Measurements from ENCODE around the gene TMC1. TPM values are rescaled to one million over a fixed set of nuclear protein-coding genes. Genes with fewer than 3 reads are reported as not detected.

TMC1 gene
- total and polyA plus RNA-seq, 8 donors, result 0.33 to 0.73 TPM; not detected in 6

- intact Hi-C loops (cut with DNase I; ENCODE audit: low total_unique reads), result no loop called here
- Histone ChIP-seq H3K4me1 (peaks cover 16 to 60% (median 34%) of the 10 kb centered on the region in 4 donors), H3K27ac (peak overlapping the region; percentile 48 to 86 (median 75)), H3K27me3 (no peaks in the 10 kb centered on the region), H3K9me3 (no peaks in the 10 kb centered on the region), H3K4me3 (no peak overlapping the region), H3K36me3 (no peaks in the 10 kb centered on the region)
- DNase-seq, result peak; percentile 64 to 81
- TF ChIP-seq POLR2A (IDR thresholded peaks at IDR 0.05), result no peak
- TF ChIP-seq POLR2AphosphoS5 (IDR thresholded peaks at IDR 0.05), result peak in 2 of 3 donors; percentile 16 to 61
- no peak for TF ChIP-seq EP300 (IDR thresholded peaks at IDR 0.05)
- TF ChIP-seq CTCF (IDR thresholded peaks at IDR 0.05), result no peak
- WGBS, 5 donors, result 42 to 76% (median 49%) methylated on average over 4 of the region's 4 CpGs
These were observed 57.8 kb downstream of the TMC1 start for GRCh38 chr9:72579190-72579589.

GRCh38 chr9:72579880-72580550 is 58.6 kb downstream of the TMC1 start:
- no peak overlapping the region for H3K4me3 ChIP-seq
- peak in 2 of 3 donors; percentile 28 to 68 for TF ChIP-seq POLR2AphosphoS5 (IDR thresholded peaks at IDR 0.05)
- no peak for TF ChIP-seq CTCF (IDR thresholded peaks at IDR 0.05)
- TF ChIP-seq EP300 (IDR thresholded peaks at IDR 0.05), result no peak
- H3K36me3 ChIP-seq, result no peaks in the 10 kb centered on the region
- peaks cover 16 to 60% (median 34%) of the 10 kb centered on the region in 4 donors for H3K4me1 ChIP-seq
- no peak for DNase-seq
- WGBS, 5 donors, result 80 to 92% (median 84%) methylated on average over 3 of the region's 3 CpGs
- peak overlapping the region; percentile 8 to 86 (median 74) for H3K27ac ChIP-seq
- H3K9me3 ChIP-seq, result no peaks in the 10 kb centered on the region
- intact Hi-C loops (cut with DNase I; ENCODE audit: low total_unique reads), result loop anchor here (10.0 kb wide), 1 partner anchor 225 kb away; no protein-coding TSS in a partner anchor
- no peaks in the 10 kb centered on the region for H3K27me3 ChIP-seq

GRCh38 chr9:72581694-72582093 is 60.3 kb downstream of the TMC1 start:
- no peaks in the 10 kb centered on the region for H3K36me3 ChIP-seq
- WGBS, 5 donors, result 87 to 96% (median 89%) methylated on average over 9 of the region's 9 CpGs
- no peak overlapping the region for H3K27ac ChIP-seq
- DNase-seq, result no peak
- no peaks in the 10 kb centered on the region for H3K9me3 ChIP-seq
- H3K27me3 ChIP-seq, result no peaks in the 10 kb centered on the region
- H3K4me1 ChIP-seq, result peaks cover 19 to 61% (median 33%) of the 10 kb centered on the region in 4 donors
- TF ChIP-seq POLR2A (IDR thresholded peaks at IDR 0.05) (no peak), CTCF (IDR thresholded peaks at IDR 0.05) (no peak), POLR2AphosphoS5 (IDR thresholded peaks at IDR 0.05) (no peak), EP300 (IDR thresholded peaks at IDR 0.05) (no peak)
- no peak overlapping the region for H3K4me3 ChIP-seq
- intact Hi-C loops (cut with DNase I; ENCODE audit: low total_unique reads), result loop anchor here (10.0 kb wide), 1 partner anchor 227 kb away; no protein-coding TSS in a partner anchor

- no peak overlapping the region for H3K4me3 ChIP-seq
- intact Hi-C loops (cut with DNase I; ENCODE audit: low total_unique reads), result loop anchor here (10.0 kb wide), 1 partner anchor 229 kb away; no protein-coding TSS in a partner anchor
- no peaks in the 10 kb centered on the region for H3K9me3 ChIP-seq
- H3K27ac ChIP-seq, result no peak overlapping the region
- H3K27me3 ChIP-seq, result no peaks in the 10 kb centered on the region
- H3K36me3 ChIP-seq, result no peaks in the 10 kb centered on the region
- H3K4me1 ChIP-seq, result peaks cover 4 to 57% (median 19%) of the 10 kb centered on the region in 4 donors
- no peak for TF ChIP-seq EP300 (IDR thresholded peaks at IDR 0.05)
- no peak for TF ChIP-seq POLR2A (IDR thresholded peaks at IDR 0.05)
- no peak for TF ChIP-seq CTCF (IDR thresholded peaks at IDR 0.05)
- TF ChIP-seq POLR2AphosphoS5 (IDR thresholded peaks at IDR 0.05), result no peak
- no peak for DNase-seq
These were observed 62.0 kb downstream of the TMC1 start for GRCh38 chr9:72583370-72583769.

Data from stomach (tissue), 9 donors.